Stimulated activated CD8-positive, alpha-beta memory T cell treated with anti-CD3 and anti-CD28 coated beads, Interleukin-7, amount 100 ng/mL, for 4 hours (primary cell): ENCODE data around the gene IFNAR2.
A peak's percentile ranks its signal among the peaks of the same experiment; 100 is the strongest.
"Not testable (repeated sequence)": the region's sequence is repeated elsewhere in the genome, so short reads cannot be mapped to it uniquely, and the experiment has no call there.

ENCODE experiments used
- DNase-seq, 2 donors: peaks; one replicate each; pipeline ENCODE4 v3.0.0-alpha.2; 2020; ENCODE audit warnings: low read depth in 2 of 2

IFNAR2 gene

DNA sequence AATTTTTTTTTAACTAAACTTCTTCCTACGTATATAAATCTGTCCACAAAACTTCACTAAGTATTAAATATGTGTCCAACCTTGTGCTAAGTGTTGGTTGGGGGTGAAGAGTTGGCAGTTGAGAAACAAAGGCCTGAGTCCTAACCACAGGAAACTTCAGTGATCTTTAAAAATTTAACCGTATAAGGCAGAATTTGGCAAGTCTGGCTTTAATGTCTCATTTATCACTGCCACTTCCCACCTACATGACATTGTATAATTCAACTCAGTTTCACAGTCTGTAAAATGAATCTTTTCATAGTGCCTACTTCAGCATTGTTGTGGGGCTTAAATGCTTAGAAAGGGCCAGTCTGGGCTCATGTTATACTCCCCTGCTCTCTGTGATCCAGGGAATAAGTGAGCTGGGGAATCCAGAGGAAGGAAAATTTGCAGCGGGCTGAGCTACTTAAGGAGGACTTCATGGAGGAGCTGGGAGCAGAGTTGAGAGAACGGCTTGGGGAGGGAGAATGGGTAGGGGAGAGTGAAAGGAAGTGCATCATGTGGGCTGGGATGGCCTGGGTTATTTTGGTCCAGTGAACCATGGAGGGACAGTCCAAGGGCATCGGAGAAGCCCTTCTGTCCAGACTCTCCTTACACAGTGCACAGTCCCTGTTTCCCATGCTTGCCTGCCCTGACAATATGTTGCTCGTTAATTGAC lies 14.5 kb downstream of the IFNAR2 start:
- no peak for DNase-seq

DNA sequence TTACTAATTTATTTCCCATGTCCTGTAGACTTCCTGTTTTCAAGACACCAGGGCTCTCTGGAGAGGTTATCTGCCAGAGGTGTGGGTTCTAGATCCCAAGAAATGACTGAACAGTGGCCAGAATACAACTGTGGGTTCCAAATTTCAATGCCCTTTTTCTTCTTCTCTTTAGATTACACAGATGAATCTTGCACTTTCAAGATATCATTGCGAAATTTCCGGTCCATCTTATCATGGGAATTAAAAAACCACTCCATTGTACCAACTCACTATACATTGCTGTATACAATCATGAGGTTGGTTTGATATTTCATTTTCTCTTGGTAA lies 15.0 kb downstream of the IFNAR2 start:
- DNase-seq = no peak

DNA sequence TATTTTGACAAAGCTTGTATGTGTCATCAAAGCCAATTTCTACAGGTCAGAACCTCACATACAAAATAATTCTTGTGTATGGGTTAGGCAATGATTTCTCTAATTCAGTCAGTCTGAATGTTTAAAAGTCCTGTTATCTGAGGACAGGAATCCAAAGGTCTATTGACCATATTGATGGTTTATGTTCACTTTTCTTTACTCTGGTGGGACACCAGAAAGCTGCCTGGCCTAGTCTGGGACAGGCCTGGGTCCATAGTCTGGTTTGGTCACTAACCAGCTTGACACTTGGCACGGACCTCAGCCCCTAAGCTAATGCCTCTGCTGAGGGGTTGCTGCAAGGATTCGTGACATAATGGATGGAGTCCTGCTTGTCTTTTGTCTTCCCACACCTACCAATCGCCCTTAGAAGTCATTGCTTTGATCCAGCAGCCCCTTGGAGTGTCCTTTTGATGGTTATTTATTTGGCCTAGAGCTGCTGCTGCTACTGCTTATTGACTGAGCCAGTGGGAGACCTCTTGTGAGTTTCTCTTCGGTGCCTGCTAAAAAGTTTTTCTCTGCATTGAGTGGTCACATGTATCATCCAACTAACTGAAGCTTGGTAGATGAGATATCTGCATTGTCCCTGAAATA lies 15.7 kb downstream of the IFNAR2 start:
- DNase-seq = no peak

DNA sequence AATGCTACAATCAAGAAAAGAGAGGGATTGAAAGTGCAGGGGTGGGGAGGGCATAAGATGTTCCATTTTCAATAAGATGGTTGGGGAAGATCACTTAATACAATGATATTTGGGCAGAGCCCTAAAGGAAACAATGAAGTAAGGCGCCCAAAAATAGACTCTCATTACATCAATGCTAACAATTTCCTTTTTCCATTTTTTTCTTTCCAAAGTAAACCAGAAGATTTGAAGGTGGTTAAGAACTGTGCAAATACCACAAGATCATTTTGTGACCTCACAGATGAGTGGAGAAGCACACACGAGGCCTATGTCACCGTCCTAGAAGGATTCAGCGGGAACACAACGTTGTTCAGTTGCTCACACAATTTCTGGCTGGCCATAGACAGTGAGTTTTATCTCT lies 16.8 kb downstream of the IFNAR2 start:
- DNase-seq = no peak

DNA sequence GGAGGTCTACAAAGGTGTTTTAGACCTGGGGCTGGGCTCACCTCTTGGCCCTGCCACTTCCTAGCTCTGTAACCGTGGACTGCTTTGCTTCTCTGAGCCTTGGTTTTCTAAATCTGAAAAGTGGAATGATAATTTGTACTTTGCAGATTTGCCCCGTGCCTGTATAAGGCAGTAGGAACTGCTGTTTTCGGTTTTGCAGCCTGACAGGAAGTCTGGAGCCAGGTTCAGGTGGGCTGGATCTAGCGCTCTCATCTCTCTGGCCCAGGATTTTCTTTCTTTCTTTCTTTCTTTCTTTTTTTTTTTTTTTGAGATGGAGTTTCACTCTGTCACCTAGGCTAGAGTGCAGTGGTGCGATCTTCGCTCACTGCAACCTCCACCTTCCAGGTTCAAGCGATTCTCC lies 17.2 kb downstream of the IFNAR2 start:
- no peak for DNase-seq

DNA sequence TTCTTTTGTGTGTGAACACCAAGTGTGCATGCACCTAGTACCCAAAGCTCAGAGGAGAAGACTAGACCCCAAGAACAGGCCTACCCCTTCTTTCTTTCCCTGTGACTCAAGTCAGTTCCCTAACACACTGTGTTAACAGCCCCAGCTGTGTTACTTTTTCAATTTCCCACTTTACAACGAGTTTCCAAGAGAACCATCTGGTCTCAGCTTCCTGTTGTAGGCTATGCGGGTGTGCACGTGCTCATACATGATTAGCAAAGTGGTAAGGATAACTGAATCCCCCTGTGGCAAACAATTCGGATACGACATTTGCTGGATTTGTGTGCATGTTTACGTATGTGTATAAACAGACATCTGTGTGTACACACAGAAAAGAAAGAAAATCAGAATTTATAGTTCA lies 17.9 kb downstream of the IFNAR2 start:
- DNase-seq = no peak

DNA sequence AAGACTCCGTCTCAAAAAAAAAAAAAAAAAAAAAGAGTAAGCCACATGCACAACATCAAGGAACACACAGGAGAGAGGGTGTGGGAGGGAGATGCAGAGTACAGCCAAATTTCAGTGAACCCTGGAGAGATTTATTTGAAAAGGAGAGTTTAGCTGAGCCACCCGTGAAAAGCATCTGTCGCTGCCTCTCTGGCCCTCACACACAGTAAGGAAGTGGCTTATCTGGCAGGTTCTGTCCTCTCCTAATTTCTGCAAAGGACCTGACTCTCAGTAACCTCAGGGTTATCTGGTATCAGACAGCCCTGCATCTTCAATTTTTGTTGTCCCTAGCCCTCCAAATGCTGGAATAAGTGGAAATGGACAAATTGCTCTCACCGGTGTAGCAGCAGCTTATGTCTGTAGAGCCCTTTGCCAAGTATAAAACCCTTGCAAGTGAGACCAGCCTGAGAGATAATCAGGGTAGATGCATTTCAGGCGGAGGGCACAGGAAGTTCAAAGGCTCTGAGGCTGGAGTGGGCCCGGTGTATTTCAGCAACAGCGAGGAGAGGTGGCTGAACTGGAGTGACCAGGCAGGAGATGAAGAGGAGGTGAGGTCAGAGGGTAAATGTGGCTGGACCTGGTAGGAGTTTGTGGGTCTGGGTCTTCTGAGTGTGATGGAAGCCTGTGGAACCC lies 19.7 kb downstream of the IFNAR2 start:
- no peak for DNase-seq

DNA sequence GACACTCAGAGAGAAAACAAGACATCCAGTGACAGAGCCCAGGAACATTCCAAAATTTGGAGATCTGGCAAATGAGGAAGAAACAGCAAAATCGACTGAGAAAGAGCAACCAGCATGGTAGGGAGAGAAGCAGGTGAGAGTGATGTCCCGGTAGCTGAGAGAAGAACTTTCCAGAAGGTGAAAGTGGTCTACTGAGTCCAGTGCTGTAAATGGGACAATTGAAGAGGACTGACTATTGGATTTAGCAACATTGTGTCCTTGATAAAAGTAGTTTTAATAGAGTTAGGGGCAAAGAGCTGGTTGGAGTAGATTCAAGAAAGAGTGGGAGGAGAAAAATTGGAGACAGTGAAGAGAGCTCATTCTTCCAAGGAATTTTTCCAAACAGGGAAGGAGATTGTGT lies 21.4 kb downstream of the IFNAR2 start:
- DNase-seq = no peak

DNA sequence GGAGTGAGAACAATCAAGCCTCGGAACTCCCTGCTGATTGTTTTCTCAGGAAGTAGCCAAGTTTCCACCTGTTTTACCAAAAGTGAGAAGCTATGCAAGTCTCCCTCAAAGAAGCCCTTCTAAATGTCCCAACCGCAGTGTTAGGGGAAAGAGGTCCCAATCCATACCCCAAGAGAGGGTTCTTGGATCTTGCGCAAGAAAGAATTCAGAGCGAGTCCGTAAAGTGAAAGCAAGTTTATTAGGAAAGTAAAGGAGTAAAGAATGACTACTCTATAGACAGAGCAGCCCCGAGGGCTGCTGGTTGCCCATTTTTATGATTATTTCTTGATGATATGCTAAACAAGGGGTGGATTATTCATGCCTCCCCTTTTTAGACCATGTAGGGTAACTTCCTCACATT lies 23.6 kb downstream of the IFNAR2 start:
- not testable (repeated sequence) for DNase-seq

DNA sequence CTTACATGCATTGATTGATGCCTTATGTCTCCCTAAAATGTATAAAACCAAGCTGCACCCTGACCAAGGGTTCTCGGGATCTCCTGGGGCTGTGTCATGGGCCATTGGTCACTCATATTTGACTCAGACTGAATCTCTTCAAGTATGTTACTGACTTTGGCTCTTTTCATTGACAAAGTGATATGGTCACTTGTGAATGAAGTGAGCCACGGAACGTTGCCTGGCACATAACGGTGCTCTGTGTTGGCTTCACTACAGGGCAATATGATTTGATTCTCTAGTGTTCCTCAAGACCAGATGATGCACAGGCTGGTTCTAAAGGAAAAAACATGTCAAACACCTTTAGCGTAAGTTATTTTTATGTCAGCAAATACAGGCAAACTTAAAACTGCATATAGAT lies 25.0 kb downstream of the IFNAR2 start:
- DNase-seq = no peak

DNA sequence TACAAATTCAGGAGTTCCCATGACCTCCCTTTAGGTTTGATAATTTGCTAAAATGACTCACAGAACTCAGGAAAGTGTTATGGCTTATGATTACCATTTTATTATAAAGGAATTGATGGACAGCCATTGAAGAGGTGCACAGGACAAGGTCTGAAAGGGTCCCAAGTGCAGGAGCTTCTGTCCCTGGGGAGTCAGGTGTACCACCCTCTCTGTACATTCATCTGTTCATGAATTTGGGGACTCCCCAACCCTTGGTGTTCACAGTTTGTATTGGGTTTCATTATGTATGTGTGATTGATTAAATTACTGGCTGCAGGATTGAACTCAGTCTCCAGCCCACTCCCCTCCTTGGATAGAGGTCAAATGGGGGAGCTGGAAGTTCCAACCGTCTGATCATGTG lies 25.7 kb downstream of the IFNAR2 start:
- DNase-seq = no peak

DNA sequence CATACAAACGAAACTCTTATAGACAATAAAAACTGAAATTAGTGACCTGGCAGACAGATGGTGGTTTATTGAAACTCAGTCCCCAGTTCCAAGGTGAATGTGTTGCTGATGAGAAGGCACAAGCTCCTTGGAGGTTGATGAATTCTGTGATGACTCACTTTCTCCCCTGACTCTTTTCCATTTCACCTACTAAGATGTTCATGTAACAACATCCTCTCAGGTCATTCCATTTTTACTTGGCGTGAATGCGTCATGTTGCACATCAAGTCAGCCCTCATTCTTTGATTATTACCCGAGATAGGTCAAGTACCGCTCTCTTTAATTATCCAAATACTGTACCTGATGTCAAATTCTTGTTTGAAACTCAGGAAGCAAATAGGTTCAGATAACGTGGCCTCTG lies 26.3 kb downstream of the IFNAR2 start:
- no peak for DNase-seq

DNA sequence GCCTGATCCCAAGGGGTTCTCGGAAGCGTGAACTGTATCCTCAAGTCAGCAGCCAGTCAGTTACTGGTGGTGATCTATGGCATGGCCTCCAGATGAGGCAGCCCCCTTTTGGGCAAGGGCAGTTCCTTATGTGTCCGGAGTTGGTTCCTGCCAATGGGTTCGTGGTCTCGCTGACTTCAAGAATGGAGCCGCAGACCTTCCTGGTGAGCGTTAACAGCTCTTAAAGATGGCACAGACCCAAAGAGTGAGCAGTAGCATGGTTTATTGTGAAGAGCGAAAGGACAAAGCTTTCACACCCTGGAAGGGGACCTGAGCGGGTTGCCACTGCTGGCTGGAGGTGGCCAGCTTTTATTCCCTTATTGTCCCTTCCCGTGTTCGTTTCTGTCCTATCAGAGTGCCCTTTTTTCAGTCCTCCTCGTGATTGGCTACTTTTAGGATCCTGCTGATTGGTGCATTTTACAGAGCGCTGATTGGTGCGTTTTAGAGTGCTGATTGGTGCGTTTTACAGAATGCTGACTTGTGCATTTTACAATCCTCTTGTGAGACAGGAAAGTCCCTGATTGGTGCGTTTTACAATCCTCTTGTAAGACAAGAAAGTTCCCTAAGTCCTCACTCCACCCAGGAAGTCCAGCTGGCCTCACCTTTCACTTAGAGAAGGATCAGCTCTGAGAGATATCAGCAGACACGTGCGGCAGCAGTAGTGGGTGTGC lies 27.5 kb downstream of the IFNAR2 start:
- no peak for DNase-seq

DNA sequence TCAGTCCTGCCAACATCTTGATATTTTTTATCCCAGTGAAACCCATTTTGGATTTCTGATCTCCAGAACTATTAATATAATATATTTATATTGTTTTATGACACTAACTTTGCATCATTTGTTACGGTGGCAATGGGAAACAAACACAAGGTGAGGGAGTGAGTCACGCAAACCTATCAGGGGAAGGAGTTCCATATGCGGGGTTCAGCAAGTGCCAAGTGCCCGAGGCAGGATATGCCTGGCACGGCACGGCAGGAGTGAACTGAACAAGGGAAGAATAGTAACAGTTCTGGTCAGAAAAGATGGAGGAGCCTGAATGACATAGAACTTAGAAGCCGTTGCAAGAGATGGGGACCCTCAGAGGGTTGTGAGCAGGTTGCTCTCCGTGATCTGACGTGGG lies 28.7 kb downstream of the IFNAR2 start:
- DNase-seq = no peak

DNA sequence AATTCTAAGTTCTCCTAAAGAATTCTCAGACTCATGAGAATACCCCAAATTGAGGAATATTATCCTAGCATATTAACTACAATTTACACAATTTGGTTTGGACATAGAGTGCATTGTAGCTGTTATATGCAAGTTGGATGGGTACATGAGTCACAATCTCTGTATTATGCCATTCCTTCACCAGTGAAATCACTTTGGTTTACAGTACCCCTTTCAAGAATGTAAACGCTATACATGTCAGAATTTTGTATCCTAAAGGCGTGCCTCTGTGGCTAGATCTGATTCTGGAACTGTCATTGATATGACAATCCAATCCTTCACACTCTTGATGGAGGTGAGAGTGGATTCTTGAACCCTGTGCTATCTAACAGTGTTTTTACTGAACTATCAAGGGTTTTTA lies 29.7 kb downstream of the IFNAR2 start:
- DNase-seq = no peak

DNA sequence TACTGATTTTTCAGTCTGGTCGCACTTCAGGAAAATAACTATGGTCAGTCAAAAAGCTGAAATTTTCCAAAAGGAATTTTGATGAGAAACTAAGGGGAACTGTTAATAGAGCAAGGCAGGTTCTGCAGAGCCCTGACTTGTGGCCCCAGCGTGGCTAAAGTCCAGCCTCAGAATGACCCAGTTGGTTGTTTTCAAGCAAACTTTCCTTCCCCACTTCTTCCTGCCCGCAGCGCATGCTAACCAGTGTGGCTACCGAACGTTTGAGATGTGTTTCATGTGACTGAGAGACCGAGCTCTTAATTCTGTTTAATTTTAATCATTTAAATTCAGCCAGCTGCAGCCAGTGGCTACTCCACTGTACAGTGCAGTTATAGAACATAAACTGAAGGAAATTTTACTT lies 30.3 kb downstream of the IFNAR2 start:
- DNase-seq = no peak

DNA sequence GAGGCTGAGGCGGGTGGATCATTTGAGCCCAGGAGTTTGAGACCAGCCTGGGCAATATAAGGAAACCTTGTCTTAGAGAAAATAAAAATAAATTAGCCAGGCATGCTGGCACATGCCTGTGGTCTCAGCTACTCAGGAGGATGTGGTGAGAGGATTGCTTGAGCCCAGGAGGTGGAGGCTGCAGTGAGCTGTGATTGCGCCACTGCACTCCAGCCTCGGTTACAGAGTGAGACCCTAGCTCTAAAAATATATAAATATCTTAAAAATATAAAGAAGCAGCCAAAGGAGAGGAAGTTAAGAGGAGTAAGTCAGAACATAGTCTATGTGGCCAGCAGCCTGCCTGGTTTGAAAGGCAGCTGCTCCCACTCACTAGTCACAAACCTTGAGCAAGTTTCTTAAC lies 31.9 kb downstream of the IFNAR2 start:
- DNase-seq = no peak

DNA sequence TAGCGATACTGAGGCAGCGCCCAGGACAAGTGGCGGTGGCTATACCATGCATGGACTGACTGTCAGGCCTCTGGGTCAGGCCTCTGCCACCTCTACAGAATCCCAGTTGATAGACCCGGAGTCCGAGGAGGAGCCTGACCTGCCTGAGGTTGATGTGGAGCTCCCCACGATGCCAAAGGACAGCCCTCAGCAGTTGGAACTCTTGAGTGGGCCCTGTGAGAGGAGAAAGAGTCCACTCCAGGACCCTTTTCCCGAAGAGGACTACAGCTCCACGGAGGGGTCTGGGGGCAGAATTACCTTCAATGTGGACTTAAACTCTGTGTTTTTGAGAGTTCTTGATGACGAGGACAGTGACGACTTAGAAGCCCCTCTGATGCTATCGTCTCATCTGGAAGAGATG lies 33.2 kb downstream of the IFNAR2 start:
- no peak for DNase-seq

DNA sequence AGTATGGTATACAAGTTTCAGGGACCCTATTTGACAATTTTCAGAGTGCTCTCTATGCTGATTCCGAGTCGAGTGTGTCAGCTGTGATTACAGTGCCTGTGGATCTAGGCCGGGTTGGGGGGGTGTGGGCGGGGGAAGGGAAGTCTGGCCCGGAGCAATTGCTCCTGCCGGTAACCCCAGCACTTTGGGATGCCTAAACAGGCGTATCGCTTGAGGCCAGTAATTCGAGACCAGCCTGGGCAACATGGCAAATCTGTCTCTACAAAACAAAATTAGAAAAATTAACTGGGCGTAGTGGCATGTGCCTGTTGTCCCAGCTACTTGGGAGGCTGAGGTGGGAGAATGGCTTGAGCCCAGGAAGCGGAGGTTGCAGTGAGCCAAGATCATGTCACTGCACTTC lies 34.8 kb downstream of the IFNAR2 start:
- DNase-seq = no peak

DNA sequence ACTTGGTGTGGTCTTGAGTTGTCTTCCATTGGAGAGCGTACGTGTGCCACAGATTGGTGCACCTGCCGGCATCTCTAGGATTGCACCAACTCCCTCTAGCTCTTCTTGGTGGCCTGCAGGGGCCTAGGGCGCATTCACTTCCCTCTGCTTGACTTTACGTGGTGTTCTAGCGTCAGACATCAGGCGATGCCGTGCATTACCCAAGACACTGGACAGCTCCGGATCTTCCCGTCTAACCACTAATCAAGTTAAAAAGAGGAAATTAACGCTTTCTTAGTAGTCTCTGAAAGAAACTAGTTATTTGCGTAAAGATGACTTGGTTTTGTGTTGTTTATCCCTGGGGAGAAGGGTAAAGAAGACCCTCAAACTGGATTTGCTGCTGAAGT lies 35.9 kb downstream of the IFNAR2 start:
- DNase-seq = no peak

DNA sequence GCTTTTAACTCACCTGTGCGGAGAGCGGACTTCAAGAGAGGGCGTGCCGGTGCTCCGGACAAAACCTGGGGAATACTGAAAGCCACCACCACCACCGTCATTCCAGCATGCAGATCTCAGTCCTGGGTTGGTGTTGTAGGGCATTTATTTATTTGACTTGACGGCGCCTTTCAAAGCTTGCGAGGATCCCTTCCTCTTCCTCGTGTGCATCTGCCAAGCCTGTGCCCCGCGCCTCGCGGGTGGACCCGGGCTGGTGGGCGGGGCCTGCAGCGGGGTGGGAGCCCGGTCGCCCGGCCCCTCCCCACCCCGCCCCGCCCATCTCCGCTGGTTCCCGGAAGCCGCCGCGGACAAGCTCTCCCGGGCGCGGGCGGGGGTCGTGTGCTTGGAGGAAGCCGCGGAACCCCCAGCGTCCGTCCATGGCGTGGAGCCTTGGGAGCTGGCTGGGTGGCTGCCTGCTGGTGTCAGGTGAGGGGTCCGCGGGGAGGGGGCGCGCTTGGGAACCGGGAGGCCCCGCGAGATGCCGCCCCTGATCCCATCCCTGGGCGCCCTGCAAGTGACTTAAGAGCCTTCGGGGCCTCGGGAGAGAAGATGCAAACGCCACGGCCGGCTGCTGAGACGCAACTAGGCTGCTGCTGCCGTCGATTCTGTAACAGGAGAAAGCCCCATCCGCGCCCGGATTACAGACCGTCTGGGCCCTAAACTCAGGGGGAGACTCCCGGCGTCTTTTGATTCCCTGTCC lies 36.5 kb downstream of the IFNAR2 start, which contains the start of gene IL10RB:
IL10RB (plus strand) TSS at position 318 of the 739 bp plus-strand sequence; CDS start at position 417, 99 bp downstream.
- DNase-seq = peak; percentile 27 to 69

DNA sequence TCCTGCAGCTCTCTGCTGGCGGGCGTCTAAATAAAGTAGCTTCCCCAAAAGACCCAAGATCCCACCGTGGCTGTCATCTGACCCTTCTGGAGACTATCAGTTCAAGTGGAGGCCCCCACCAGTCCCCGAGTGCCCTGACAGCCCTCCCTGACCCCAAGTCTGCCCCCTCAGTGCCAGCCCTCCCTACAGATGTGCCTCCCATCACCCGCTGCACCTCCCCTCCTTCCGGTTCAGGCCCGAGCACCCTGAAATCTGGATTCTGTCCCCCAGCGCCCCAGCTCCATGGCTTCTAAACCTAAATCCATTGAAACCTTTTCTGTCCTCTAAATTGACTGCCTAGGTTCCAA lies 37.0 kb downstream of the IFNAR2 start:
- DNase-seq = peak in 1 of 2 donors; percentile 16
